Measurements from ENCODE around the gene GAS7.

The GAS7 gene

GRCh38 chr17:9897372-9897968 is 300.9 kb downstream of the GAS7 start:
- no peak overlapping the region for H3K4me3 ChIP-seq (ENCODE audit: control insufficient read depth, low read depth, low read length)
- TF ChIP-seq CTCF (IDR thresholded peaks at IDR 0.05; ENCODE audit: control insufficient read depth, insufficient read depth, low read depth, low read length, missing control alignments), result no peak
- DNase-seq (ENCODE audit: low read depth), result no peak

- TF ChIP-seq CTCF (IDR thresholded peaks at IDR 0.05; ENCODE audit: control insufficient read depth, insufficient read depth, low read depth, low read length, missing control alignments), result no peak
- no peak overlapping the region for H3K4me3 ChIP-seq (ENCODE audit: control insufficient read depth, low read depth, low read length)
- DNase-seq (ENCODE audit: low read depth), result no peak
Measured at GRCh38 chr17:9895923-9896322, 302.5 kb downstream of the GAS7 start.

- DNase-seq (ENCODE audit: low read depth), result no peak
- no peak for TF ChIP-seq CTCF (IDR thresholded peaks at IDR 0.05; ENCODE audit: control insufficient read depth, insufficient read depth, low read depth, low read length, missing control alignments)
Measured at GRCh38 chr17:9894231-9894630, 304.2 kb downstream of the GAS7 start.

GRCh38 chr17:9893411-9894012 is 304.9 kb downstream of the GAS7 start:
- no peak for DNase-seq (ENCODE audit: low read depth)
- H3K4me3 ChIP-seq (ENCODE audit: control insufficient read depth, low read depth, low read length), result no peak overlapping the region
- TF ChIP-seq CTCF (IDR thresholded peaks at IDR 0.05; ENCODE audit: control insufficient read depth, insufficient read depth, low read depth, low read length, missing control alignments), result no peak

More at GRCh38 chr17:9894231-9894630, 304.2 kb downstream of the GAS7 start:
- H3K4me3 ChIP-seq (ENCODE audit: control insufficient read depth, low read depth, low read length), result no peak overlapping the region

GRCh38 chr17:9890124-9890523 is 308.3 kb downstream of the GAS7 start:
- no peak overlapping the region for H3K4me3 ChIP-seq (ENCODE audit: control insufficient read depth, low read depth, low read length)
- no peak for TF ChIP-seq CTCF (IDR thresholded peaks at IDR 0.05; ENCODE audit: control insufficient read depth, insufficient read depth, low read depth, low read length, missing control alignments)
- no peak for DNase-seq (ENCODE audit: low read depth)

- no peak for TF ChIP-seq CTCF (IDR thresholded peaks at IDR 0.05; ENCODE audit: control insufficient read depth, insufficient read depth, low read depth, low read length, missing control alignments)
- no peak for DNase-seq (ENCODE audit: low read depth)
- no peak overlapping the region for H3K4me3 ChIP-seq (ENCODE audit: control insufficient read depth, low read depth, low read length)
Measured at GRCh38 chr17:9887508-9887907, 310.9 kb downstream of the GAS7 start.

All from AG09309 (cell line).